Right hindlimb (tissue), 1 donor: ENCODE results near the gene ADAM8.
"Not testable (repeated sequence)": the region's sequence is repeated elsewhere in the genome, so short reads cannot be mapped to it uniquely, and the experiment has no call there.

Experiments
- DNase-seq: peaks from one replicate; pipeline ENCODE4 v3.0.0-alpha.2; 2018

Gene ADAM8

GRCh38 chr10:133276435-133277201 is at the start of gene ADAM8:
Gene ADAM8 (minus strand): TSS chr10:133276868. CDS start chr10:133276817, 51 bp downstream.
- no peak for DNase-seq

- no peak for DNase-seq
Observed at GRCh38 chr10:133326223-133326551, 49.5 kb upstream of the ADAM8 start.

- peak; percentile 24 for DNase-seq
Observed at GRCh38 chr10:133325440-133326222, 49.0 kb upstream of the ADAM8 start.

- DNase-seq: peak; percentile 23
Observed at GRCh38 chr10:133324857-133325260, 48.2 kb upstream of the ADAM8 start.

- DNase-seq: peak; percentile 38
Observed at GRCh38 chr10:133324198-133324792, 47.6 kb upstream of the ADAM8 start.

GRCh38 chr10:133322064-133322709 is 45.5 kb upstream of the ADAM8 start:
- not testable (repeated sequence) for DNase-seq

- peak; percentile 3 for DNase-seq
Observed at GRCh38 chr10:133320852-133321422, 44.3 kb upstream of the ADAM8 start.

GRCh38 chr10:133318494-133319127 is 41.9 kb upstream of the ADAM8 start:
- peak; percentile 44 for DNase-seq

GRCh38 chr10:133316732-133317131 is 40.1 kb upstream of the ADAM8 start:
- DNase-seq: no peak

- DNase-seq: no peak
Observed at GRCh38 chr10:133316266-133316665, 39.6 kb upstream of the ADAM8 start.

- DNase-seq: no peak
Observed at GRCh38 chr10:133315847-133316246, 39.2 kb upstream of the ADAM8 start.

- no peak for DNase-seq
Observed at GRCh38 chr10:133314911-133315310, 38.2 kb upstream of the ADAM8 start.

- no peak for DNase-seq
Observed at GRCh38 chr10:133313192-133313591, 36.5 kb upstream of the ADAM8 start.

GRCh38 chr10:133312769-133313145 is 36.1 kb upstream of the ADAM8 start:
- DNase-seq: no peak

- DNase-seq: no peak
Observed at GRCh38 chr10:133312016-133312768, 35.5 kb upstream of the ADAM8 start.

- DNase-seq: no peak
Observed at GRCh38 chr10:133311570-133311969, 34.9 kb upstream of the ADAM8 start.

- DNase-seq: no peak
Observed at GRCh38 chr10:133310789-133311188, 34.1 kb upstream of the ADAM8 start.

- DNase-seq: no peak
Observed at GRCh38 chr10:133310399-133310755, 33.7 kb upstream of the ADAM8 start.

GRCh38 chr10:133309720-133310398 is 33.2 kb upstream of the ADAM8 start:
- peak; percentile 45 for DNase-seq

GRCh38 chr10:133309100-133309719 is 32.5 kb upstream of the ADAM8 start:
- peak; percentile 93 for DNase-seq
